ENCODE data around the gene FAM124A.

Gene FAM124A

DNA sequence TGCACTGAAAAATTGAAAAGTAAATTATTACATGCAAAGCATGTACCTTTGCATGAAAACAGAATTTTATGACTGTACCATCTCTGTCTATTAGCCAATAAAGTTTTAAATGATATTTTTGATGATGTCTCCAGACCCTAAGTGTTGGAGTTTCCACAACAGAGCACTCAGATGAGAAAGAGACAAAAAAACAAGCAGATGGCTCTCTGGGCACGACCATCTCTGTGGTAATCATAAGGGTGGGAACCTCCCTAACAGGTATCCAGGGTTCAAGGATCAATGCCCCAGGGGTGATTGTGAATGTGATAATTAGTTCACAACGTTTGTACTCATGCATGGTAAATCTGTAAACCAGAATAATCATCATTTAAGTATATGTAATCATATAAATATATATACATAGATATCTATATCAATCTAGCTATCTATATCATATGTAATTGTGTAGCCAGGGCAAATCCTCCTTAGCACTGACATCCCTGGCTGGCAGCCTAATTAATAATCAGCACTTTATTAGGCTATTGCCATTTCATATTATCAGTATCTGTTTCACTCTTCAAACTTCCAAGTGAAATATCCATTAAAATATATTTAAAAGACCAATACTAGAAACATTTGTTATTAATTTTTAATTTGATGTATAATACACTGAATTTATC, 41.2 kb upstream of the FAM124A start:
- TF ChIP-seq, protein P1, sequence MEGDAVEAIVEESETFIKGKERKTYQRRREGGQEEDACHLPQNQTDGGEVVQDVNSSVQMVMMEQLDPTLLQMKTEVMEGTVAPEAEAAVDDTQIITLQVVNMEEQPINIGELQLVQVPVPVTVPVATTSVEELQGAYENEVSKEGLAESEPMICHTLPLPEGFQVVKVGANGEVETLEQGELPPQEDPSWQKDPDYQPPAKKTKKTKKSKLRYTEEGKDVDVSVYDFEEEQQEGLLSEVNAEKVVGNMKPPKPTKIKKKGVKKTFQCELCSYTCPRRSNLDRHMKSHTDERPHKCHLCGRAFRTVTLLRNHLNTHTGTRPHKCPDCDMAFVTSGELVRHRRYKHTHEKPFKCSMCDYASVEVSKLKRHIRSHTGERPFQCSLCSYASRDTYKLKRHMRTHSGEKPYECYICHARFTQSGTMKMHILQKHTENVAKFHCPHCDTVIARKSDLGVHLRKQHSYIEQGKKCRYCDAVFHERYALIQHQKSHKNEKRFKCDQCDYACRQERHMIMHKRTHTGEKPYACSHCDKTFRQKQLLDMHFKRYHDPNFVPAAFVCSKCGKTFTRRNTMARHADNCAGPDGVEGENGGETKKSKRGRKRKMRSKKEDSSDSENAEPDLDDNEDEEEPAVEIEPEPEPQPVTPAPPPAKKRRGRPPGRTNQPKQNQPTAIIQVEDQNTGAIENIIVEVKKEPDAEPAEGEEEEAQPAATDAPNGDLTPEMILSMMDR (IDR thresholded peaks at IDR 0.05; ENCODE audit: borderline replicate concordance, insufficient read depth, low read depth, low read length) = no peak
- H3K4me3 ChIP-seq (ENCODE audit: low read depth, low read length) = no peak overlapping the region

DNA sequence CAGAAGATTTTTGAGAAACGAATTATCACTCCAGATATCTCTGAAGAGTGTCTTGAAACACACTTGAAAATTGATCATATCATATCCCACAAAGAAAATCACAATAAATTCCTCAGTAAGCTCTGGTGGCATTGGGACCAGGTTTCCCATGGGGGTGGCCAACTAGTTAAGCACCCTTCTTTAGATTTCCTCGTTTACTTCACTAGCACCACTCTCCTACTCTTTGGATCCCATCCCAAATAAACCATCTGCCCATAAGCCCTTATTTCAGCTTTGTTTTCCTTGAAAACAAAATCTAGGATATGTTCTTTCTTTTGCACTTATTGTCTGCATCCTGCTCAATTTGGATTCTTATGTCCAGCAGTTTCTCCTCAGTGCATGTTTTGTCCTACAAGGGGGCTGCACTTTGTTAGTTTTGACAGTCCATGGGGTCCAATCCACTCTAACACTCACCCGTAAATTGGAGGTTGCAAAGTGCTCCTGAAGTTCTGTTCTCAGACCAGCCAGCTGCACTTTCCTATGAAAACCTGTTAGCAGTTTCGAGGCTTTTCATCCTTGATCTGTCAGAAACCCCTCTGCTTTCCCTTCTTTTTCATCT, 40.3 kb upstream of the FAM124A start:
- TF ChIP-seq, protein P1 (IDR thresholded peaks at IDR 0.05; ENCODE audit: borderline replicate concordance, insufficient read depth, low read depth, low read length) = no peak
- H3K4me3 ChIP-seq (ENCODE audit: low read depth, low read length) = no peak overlapping the region

DNA sequence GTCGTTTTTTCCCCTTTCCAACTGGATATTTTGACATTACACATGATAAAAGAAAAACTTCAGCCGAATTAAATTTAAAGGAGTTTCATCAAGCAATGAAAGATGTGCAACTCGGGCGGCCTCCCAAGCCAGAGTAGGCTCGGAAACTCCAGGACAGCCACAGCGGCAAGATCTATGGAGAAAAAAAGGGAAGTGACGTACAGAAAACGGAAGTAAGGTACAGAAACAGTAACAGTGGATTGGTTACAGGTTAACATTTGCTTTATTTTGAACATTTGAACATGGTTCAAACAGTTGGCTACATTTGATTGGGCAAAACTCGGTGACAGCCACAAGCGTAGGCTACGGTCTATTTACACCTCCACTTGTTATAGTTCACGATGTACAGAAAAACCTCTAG, 30.5 kb upstream of the FAM124A start:
- TF ChIP-seq, protein P1 (IDR thresholded peaks at IDR 0.05; ENCODE audit: borderline replicate concordance, insufficient read depth, low read depth, low read length) = no peak
- no peak overlapping the region for H3K4me3 ChIP-seq (ENCODE audit: low read depth, low read length)

DNA sequence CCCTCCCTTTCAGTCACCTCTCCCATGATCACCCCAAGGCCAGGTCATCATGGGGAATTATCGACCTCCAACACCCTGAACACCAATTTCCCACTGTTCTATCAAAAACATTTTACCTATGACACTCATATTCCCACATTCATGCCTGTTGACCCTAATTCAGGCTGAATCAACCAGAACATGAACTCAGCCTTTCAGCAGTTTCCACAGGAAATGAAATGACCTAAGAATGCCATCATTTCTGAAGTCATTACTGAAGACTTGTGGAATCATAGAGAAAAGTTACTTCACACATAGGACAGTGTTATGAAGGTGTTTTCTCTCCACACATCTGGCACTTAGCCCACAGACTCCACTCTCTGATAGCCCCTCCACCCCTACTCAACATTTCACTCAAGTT, 29.9 kb upstream of the FAM124A start:
- no peak overlapping the region for H3K4me3 ChIP-seq (ENCODE audit: low read depth, low read length)
- TF ChIP-seq, protein P1 (IDR thresholded peaks at IDR 0.05; ENCODE audit: borderline replicate concordance, insufficient read depth, low read depth, low read length) = no peak

DNA sequence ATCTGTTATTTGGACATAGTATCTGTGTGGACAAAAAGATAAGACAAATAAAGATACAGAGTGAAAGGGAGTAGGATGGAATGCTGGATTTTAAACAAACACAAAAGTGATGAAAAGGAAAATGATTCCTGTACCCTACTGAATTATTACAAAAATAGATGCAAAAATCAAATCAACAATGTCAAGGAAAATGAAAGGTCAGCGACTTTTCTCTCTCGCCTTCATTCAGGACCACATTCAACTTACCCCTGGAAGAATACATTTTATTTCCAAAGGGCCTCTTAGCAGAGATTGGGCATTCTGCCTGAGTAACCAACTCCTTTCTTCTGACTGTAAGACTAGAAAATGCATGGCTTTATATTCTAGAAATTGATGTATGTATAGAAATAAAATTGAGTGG, 28.8 kb upstream of the FAM124A start:
- TF ChIP-seq, protein P1 (IDR thresholded peaks at IDR 0.05; ENCODE audit: borderline replicate concordance, insufficient read depth, low read depth, low read length) = no peak
- no peak overlapping the region for H3K4me3 ChIP-seq (ENCODE audit: low read depth, low read length)

DNA sequence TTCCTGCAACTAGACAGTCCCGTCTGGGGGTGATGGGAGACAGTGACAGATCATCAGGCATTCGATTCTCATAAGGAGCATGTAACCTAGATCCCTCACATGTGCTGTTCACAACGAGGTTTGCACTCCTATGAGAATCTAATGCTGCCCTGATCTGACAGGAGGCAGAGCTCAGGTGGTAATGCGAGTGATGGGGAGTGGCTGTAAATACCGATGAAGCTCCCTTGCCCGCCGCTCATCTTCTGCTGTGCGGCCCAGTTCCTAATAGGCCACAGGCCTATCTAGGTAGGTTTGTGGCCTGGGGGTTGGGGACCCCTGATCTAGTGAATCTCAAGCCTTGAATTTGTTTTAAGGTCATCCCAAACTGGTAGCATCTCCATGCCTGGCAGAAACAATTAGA, 27.3 kb upstream of the FAM124A start:
- H3K4me3 ChIP-seq (ENCODE audit: low read depth, low read length) = no peak overlapping the region
- TF ChIP-seq, protein P1 (IDR thresholded peaks at IDR 0.05; ENCODE audit: borderline replicate concordance, insufficient read depth, low read depth, low read length) = no peak

DNA sequence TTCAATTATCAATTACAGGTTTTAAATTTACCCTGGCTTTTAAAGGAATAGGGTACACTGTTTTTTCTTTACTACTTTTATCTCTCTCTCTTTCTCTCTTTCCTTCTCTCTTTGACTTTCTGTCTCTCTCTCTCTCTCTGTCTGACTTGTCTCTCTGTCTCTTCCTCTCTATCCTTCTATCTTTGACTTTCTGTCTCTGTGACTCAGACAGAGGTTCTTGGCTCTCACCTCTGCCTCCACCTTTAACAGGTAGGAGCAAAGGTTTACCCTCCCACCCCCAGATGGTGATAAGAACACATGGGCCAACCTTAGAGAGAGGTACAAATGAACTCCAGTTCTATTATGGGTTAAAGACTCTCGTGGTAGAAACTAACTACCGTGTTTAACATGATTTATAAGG, 20.3 kb upstream of the FAM124A start:
- no peak overlapping the region for H3K4me3 ChIP-seq (ENCODE audit: low read depth, low read length)
- TF ChIP-seq, protein P1 (IDR thresholded peaks at IDR 0.05; ENCODE audit: borderline replicate concordance, insufficient read depth, low read depth, low read length) = no peak

Measured in GM12875 (cell line).